GM19324 (cell line): ENCODE results near the gene HOXC4.
"Not testable (repeated sequence)": the region's sequence is repeated elsewhere in the genome, so short reads cannot be mapped to it uniquely, and the experiment has no call there.

ENCODE experiments used
- ATAC-seq: cut with Tn5 transposase; IDR thresholded peaks from one replicate; pipeline ENCODE4 v1.9.1; 2021; ENCODE audit warnings: mild to moderate bottlenecking, moderate library complexity; ENCODE audit not compliant: unreplicated experiment, low FRiP score

Gene HOXC4

DNA sequence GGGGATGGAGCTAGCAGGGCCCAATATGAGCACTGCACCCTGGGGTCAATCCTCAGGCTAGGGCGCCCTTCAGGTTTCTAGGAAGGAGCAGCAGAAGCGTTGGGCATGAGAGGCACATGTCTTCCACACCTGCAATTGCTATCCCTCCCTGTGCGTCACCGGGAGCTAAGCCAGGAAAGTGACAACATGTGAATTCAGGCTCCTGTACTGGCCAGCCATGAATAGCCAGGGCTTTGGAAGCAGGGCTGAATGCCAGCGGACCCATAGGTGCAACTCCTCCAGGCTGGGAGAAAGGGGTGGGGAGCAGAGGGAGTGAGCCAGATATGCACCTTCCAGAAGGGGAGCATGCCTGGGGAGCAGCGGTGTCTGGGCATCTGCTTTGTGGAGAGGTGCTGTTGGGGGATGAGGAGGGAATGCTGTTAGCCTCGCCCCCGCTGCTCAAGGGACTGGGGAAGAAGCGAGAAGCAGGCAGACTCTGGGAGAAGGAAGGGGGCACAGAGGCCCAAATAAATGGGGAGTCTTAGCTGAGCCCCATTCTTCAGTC is 14.7 kb upstream of the HOXC4 start:
- ATAC-seq, result no peak

DNA sequence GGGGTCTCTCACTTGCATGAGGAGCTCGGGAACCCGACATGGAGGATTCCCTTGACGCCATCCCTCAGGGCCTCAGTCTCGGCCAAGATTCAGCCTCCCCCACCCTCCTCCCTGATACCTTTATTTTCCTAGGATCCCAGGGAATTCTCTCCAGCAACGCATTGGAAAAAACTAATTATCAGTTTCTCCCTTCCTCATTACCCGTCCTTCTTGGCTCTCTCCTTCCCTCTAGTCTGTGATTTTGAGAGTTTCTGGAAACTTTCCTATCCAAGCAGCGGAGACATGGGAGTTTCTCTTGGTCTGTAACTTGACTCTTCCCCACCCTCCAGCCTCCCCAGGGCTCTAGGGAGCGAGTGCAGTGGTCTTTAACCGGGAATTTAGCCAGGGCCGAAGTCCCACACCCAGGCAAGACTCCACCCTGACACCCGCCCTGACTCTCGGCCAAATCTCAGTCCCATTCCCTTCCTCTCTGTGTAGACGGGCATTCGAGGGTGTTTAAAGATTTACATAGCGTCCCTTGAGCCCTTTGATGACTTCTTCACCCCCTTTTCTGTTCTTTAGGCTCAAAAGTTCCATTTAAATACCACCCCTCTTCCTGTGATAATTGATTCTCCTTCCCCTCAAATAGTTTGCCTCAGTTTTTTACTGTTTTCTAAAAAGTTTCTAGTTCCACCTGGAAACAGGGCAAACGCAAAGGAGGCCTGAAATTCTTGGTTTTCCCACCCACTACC is 14.1 kb upstream of the HOXC4 start:
- no peak for ATAC-seq

DNA sequence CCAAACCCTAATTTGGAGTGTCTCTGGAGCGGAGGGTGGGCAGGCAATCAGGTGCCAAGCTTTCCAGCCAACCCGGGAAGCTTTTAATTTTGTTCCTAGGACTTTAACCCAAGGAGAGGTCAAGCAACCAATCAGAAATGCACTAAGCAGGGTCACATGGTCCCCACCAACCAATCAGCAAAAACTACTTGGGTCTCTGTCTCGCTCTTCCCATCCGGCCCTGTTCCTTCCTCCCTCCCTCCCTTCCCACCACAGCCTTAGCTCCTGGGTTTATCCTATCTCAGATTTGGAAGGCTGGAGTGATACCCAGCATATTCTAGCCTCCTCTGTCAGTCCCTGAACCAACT is 13.5 kb upstream of the HOXC4 start:
- ATAC-seq, result no peak

DNA sequence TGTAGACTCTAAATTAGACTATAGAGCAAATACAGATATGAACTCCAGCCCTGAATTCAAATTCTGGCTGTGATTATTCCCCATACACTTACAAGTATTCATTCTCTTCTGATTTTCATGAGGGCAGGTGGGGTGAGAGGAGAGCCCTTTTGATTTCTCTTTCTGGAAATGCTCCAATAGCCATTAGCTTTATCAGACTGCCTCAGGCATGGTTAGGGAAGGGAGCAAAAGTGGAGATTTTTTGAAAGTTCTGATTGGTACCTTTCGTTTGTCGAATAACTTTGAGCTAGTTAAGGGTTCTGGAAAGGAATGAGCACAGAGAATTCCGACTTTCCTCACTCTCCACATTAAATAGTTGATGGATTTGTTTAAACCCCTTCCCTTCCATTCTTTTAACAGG is 13.0 kb upstream of the HOXC4 start:
- no peak for ATAC-seq

DNA sequence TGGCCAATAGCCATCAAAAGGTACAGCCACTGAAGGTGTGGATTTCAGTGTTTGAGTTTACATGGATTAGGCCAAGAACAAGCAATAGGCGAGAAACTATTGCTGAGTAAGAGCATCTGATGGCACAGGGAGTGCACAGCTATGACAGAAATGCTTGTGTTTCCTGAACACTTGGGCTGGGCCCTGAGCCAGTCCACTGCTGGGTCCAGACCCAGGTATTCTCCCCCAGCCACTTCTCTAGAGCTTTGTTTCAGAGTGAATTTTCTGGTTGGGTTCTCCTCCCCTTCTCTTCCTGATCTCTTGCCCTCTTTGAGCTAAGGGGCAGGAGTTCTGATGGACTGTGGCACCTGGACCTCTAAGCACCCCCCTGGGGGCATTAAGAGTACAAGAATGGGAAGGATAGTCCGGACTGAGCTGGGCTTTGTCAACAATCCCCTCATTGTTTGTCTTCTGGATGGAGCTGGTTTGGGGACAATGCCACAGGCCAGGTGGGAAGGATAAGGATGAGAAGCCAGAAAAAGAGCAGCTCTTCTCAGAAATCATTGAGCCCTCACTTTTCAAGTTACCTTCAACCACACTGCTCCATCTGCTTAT is 12.4 kb upstream of the HOXC4 start:
- ATAC-seq, result no peak

DNA sequence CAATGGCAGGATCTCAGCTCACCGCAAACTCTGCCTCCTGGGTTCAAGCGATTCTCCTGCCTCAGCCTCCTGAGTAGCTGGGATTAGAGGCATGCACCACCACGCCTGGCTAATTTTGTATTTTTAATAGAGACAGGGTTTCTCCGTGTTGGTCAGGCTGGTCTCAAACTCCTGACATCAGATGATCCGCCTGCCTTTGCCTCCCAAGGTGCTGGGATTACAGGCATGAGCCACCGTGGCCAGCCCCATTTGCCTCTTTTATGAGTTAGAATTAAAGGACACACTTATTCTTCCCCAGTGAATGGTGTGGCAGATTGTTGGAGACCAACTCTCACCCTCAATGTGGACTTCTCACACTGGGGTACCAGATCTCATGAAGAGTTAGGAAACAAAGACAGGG is 11.6 kb upstream of the HOXC4 start:
- not testable (repeated sequence) for ATAC-seq

DNA sequence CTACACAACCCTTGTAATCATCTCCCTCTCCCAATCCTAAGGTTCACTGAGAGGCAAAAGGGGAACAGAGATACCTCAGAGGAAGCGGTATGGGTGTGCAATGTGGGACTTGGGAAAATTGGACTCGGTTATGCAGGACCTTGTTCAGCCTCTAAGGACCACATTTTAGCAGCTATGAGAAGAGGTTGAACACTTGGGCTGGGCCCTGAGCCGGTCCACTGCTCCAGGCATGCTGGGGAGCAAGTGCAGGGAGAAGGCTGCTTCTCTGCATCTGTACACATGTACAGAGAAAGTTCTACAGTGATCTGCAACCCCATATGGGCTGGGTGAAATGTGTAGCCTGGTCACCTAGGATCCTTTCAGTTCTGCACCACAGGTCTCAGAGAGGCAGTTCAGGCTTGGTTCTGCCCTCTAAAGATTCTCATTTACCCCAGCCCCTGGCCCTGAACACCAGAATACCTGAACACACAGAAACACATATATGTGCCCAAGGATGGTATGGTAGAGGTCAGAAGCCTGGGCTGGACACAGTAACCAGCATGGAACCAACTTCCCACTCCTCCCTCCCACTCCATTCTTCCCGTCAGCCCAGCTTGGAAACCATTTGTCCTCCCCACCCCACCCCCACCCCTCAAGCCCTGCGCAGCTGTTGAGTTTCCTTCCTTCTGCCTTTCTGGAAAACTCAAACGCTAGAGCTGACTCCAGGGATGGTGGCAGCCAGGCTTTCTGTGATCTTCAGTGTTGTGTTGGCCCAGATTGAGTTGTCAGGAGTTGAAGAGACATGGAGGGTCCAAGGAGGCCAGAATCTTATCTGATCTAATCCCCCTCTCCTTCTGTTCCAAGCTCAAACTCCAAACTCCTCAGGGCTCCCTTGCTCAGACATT is 10.4 kb upstream of the HOXC4 start:
- ATAC-seq, result no peak

DNA sequence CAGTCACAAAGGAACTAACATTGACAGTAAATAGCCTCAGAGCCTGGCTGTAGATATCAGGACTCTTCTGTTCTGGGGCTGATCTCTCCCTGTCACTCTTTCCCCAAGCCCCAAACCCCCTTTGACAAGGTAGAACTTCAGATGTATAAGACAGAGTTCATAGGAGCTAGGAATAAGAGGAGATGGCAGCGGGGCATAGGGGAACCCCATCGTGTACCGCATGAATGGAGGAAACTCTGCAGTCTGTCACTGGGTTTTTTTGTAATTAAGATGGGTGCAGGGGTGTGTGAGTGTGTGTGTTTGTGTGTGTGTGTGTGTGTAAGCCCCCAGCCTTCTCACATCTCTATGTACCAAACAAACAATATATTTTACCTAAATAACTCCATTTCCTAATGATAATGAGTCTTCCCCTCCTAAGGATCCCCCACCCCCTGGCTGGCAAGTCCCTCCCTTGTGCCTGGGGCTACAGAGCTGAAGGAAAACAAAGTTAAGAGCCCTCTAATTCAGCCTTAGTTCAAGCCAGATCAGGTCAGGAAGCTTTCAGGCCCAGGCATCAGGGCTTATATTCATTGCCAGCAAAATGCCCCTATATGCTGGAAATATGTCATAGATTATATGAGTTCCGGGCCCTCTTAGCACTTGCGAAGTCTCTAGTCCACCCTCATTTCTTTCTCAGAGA is 9.1 kb upstream of the HOXC4 start:
- ATAC-seq, result no peak

DNA sequence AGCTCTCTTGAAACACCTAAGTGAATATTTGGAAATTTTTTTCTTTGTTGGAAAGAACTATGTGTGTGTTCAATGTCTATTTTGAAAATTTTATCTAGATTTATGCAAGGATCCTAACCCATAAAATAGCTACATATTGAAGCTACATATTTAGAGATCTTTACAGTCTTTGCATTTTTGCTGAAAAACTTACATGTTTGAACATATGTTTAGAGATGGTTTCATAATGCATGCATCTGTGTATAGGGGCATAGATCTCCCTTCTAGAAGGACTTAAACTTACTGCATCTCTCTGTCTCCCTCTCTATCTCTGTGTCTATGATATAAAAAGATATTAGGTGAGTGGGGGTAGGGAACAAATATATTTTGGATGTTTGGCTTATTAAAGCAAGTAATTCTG is 8.2 kb upstream of the HOXC4 start:
- ATAC-seq, result no peak

DNA sequence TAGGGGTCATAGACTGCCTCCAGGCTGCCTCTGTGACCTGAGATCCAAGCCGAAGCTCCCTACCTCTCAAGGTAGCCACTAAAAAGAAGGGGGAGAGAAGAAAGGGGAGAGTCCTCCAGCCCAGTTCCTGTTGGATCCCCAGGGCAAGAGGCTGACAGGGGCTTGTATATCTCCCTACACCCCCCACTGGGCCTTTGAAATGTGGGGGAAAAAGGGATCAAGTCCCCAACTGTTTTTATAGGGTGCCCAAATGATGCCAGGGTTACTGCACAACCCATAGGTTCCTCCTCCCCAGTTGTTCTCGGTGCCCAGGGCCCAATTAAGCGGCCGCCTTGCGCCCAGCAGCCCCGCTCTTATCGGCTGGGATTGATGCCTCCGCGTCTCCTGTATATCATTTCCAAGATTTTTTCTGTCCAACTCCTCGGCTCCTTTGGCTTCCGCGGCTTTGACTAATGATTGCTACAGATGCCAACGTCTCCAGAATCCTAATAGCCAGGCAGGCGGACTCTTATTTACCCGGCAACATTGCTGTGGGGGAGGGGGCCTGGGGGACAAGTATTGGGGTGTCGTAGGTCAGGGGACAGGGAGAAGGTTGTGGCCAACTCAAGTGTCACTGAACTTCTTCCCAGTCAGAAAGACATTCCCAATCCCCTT is 7.6 kb upstream of the HOXC4 start:
- ATAC-seq, result no peak

DNA sequence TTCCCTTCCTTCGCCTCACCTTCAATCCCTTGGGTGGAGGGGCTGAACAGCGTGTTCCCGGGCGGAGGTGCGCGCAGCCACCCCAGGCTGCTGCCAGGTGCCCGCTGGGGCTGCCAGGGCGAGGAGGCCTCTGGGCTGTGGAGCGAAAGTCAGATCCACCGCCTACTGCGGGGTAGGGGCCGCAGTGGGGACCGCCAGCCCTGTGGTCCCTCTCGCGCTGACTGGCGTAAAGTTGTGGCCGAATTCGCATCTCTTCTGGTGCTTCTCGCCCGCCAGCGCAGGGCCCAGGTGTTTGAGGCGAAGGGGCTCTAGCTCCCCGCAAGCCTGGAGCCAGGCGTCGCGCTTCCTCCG is 6.9 kb upstream of the HOXC4 start:
- no peak for ATAC-seq

DNA sequence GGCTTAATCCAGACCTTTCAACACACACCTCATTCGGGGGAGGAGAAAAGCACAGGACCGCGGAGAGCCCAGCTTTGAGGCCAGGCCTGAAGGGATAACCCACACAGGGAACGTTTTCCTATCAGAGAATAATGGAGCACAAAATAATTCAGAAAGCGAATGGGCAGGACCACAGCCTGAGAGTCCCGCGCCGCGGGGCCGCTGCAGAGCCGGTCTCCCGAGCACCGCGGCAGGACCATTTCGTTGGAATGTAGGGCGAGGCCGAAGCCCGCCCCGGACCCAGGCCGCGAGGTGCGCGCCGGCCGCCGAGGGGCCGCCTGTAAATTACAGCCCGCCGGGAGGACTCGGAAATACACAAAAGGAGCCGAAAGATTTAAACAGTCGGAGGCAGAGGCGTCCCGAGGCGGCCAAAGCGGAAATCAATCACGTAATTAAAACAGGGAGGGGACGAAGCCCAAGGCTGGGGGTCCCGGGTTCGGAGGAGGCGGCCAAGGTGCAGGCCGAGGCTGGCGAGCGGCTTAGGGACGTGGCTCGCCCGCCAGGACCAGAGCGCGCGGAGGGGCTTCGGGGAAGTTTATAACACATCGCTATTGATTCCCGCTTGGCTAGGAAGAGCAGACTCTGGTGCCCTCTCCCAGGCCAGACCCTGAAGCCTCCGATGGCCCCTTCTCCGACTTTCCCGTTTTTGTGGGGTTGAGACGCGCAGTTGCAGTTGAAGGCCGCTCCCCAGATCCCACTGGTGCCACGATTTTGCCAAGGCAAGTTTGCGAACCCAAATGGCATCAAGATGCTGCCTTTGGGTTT is 6.3 kb upstream of the HOXC4 start:
- no peak for ATAC-seq

DNA sequence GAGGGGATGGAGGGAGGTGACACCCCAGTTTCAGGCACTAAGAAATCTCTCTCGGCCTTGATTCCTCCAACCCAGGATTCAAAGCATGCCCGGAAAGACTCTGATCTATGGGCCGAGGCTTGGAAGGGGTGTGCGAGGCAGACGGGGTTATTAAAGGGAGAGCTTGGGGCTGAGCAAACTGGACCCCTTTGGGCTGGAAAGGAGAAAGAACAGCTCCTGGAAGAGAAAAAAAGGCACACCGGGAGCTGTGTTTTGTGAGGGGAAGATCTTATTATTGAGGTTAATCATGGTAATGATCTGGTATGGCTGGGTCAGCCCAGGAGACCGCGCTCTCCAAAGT is 5.7 kb upstream of the HOXC4 start:
- ATAC-seq, result no peak

DNA sequence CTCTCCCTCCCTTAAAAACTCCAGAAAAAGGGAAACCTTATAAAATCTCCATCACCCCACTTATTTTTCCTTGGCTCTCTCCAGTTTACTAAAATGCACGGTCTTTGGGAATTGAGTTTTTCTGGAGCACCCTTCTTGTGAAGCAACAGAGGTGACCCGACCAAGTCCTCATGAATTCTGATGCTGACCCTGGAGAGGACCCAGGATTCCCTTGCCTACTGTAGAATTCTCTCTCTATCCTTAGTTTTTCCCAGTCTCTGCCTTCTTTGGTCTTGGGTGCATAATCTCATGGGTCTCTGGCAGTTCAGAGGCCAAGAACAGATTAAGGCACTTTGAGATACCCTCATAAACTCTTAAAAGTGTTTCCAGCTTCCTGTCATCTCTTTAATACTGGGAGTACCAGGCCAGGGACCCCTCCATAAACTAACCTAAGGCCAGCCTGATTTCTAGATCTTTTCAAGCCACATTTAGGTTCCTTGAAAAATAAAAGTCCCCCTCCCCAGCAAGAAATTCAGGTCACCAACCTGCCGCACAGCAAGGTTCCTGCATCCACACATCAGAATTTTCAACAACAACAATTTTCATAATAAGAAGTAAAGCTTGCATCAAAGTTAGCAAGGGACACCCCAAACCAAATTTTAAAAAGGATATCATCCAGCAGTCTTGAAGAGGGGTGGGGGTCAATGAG is 5.1 kb upstream of the HOXC4 start:
- ATAC-seq, result no peak

DNA sequence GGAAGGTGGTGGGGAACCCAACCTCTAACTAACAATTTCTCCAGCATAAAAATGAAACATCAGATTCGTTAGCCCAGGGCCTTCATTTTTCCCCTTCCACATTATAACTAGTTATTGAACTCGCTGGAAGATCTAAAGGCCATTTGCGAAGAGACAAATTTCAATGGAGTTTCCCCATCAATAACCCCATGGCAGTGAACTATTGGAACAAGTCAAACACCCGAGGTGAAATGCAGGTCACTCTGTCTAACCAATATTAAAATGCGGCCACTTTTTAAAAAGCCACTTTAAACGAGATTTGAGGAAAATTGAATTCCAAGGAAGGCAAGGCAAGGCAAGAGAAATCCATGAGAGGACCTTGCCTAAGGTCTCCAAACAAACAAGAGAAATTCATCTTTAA is 4.5 kb upstream of the HOXC4 start:
- ATAC-seq, result no peak

DNA sequence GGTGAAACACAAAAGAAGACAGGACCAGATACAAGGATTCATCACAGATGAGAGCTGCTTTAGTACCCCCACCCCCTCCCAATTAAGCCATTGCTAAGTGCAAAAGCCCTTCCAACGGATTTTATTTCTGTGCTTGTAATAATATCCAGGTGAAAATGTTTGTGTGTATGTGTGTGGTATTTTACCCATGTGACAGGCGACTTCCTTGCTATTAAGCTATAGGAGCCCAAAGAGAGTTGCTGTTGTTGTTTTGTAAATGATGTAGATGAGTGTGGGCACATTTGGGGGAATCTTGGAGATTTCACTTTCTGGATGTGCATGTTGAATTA is 3.2 kb upstream of the HOXC4 start:
- ATAC-seq, result no peak

DNA sequence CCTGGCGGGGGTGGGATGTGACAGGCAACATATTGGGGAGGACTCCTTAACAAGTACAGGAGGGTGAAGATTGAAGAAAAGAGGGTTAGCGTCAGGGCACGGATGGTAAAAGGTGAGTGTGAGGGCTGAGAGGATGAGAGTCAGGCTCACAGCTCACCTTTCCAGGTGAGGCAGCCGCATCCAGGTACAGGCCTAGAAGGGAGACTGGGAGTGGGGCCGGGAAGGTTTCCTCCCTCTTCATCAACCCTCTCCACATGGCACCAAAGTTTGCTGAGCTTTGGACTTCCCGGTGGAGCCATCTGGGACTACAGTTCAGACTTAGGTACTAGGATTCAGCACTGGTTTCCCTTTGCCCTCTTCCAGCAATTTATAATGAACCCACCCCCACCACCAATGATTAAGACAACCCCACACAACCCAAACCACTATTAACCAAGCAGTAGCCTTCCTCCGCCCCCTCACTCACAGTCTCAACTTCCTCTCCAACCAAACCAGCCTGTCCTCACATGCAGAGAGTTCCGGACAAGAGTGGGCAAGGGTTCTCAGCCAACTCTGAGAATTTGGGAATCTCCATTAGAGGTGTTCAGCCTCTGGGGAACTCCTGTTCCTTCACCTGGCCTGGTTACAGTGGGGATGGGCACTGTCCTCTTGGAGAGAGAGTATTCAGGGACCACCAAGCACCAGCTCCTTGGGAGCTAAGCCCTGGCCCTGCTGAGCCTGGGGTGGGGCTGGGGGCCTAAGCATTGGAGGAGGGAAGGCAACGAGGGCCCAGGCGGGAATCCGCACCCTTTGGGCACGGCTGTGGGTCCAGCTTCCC is 2.4 kb upstream of the HOXC4 start:
- ATAC-seq, result no peak

DNA sequence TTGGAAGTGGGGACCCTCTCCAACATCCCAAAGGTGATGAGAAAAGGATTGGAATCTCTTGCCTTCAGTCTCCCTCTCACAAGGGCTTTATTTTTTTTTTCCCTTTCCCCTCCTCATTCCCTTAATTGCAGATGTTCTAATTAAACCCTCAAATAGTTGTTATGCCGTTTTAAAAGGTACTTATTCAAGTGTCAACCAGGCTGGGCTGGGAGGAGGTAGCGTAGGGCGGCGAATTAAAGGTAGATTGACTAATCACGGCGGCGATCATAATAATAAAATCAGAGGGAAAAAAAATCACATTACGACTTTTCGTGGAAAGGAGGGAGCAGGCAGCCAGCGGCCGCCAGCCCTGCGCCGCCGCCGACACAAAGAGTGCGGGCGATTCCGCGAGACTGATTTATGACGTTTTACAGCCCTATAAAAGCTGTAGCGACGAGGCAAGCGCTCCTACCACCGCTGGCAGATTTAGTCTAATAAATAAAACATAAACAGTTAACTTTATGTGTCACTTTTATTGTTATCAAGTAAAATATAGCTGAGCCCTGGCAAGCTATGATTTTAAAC is 1.7 kb upstream of the HOXC4 start:
- no peak for ATAC-seq
